G401.6 (cell line): ENCODE data around the gene PCDHGB2.
"Not testable (repeated sequence)": the region's sequence is repeated elsewhere in the genome, so short reads cannot be mapped to it uniquely, and the experiment has no call there.

Source experiments
- FAIRE-seq: peaks from 2 replicates; lab custom pipeline; 2012; peaks lifted over from hg19 to GRCh38; lab: Jason Lieb, UNC

PCDHGB2 gene

DNA sequence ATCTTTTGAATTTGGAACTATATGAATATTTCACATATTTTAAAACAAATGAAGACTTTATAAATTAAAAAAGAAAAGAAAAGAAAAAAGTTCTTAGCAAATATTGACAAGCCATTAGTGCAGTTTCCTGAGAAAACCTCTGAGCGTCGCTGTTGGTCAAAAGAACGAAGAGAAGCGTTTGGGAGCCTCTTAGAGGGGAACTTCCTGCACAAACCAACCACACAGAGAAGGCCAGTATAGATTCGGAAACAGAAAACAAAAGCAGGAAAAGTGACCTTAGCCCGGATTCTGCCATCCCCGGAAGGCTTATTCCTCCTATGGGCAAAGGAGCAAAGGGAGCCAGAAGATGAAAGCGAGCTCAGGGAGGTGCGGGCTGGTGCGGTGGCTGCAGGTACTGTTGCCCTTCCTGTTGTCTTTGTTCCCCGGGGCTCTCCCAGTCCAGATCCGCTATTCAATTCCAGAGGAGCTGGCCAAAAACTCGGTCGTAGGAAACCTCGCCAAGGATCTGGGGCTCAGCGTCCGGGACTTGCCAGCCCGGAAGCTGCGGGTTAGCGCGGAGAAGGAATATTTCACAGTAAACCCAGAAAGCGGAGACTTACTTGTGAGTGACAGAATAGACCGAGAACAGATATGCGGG is at the start of gene PCDHGB2:
PCDHGB2 (plus strand) TSS at position 205 of the 637 bp plus-strand sequence; CDS start at position 347, 142 bp downstream.
- peak; percentile 47 for FAIRE-seq

DNA sequence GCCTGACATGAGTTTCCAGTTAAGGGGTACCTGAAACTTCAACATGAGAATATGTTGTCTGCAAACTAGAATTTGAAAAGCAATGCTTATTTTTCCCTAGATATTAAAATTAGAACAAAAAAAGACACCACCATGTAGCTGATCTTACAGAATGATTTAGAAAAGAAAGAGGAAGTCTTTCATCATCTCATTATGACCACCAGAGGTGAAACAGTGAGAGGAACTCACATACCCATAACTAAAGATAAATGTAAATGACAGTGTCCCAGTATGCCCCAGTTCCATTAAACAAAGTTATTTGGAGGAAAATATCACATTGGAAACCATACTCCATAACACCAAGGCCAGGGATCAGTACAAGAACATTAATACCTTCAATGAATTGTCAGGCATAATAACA is 46.1 kb upstream of the PCDHGB2 start:
- FAIRE-seq, result no peak

DNA sequence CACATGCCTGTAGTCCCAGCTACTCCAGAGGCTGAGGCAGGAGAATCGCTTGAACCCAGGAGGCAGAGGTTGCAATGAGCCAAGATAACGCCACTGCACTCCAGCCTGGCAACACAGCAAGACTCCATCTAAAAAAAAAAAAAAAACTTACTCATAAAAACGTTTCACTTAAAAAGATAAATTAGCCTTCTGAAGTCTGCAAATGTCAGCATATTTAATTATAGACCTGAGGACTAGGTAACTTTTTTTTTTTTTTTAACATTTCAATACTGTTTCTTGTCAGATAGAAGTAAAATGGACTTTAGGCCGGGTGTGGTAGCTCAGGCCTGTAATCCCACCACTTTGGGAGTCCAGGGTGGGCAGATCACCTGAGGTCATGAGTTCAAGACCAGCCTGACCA is 42.8 kb upstream of the PCDHGB2 start:
- FAIRE-seq, result not testable (repeated sequence)

GRCh38 chr5:141319202-141319601 is 40.6 kb upstream of the PCDHGB2 start:
- no peak for FAIRE-seq

DNA sequence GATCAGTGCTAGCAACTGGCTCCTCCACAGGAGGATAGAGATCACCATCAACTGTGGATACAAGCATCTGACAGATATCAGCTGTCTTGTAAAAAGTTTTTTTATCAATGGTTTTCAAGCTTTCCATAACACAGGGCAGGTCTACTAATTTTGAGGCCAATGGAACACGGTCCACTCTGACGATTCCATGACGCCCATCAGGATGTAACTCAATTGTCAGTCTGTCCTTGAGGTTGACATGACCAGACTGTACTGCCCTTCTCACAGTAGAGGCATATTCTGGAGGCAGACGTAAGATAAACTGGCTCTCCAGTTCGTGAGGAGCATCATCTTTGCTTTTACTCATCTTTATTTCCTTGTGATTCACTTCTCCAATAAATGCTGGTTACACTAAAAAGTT is 40.1 kb upstream of the PCDHGB2 start:
- no peak for FAIRE-seq

DNA sequence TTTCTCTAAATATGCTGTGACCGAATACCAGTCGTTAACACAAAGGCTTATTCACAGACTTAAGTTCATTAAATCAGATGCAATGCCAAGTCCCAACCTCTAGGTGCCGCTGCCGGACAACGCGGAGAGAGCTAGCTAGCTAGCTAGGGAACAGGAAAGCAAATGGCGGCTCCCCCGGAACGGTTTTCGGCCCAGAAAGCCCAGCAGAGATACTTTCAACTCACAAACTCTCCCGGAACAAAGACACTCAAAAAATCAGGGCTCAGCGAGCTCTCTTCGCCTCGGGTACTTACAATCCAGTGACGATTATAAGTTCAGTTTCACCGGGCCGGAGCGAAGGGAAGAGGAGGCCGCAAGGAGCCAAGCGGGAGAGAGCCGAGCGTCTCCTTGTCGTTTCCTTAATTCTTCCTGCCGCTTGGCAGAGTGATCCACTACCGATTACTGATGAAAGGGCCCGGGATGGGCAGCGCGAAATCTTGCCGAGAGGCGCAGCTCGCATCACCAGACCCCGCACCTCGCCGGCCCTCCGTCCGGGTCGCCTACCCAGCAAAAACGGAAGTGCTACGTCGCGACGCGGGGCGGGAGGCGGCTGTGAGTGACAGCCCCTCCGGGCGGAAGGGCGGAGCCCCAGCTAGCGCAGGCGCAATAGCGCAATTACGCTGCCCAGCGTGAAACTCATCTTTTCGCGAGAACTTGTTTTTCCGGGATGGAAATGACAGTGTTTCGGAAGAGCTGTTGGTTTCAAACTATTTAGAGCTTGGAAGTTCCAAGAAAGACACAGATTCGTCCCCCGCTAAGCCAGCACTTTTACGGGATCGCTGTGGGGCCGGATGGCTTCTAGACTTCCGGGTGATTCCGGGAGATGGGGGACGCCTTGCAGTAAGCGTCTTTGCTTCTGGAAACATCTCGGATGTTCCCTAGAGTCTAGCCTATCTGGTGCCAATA is 39.3 kb upstream of the PCDHGB2 start, which contains the start of gene TAF7:
TAF7 (minus strand) TSS at position 560 of the 945 bp plus-strand sequence. CDS start 740 bp downstream, outside the sequence.
- peak; percentile 83 for FAIRE-seq

GRCh38 chr5:141322261-141322660 is 37.5 kb upstream of the PCDHGB2 start:
- no peak for FAIRE-seq

GRCh38 chr5:141326088-141326854 is 33.5 kb upstream of the PCDHGB2 start:
- FAIRE-seq, result no peak

DNA sequence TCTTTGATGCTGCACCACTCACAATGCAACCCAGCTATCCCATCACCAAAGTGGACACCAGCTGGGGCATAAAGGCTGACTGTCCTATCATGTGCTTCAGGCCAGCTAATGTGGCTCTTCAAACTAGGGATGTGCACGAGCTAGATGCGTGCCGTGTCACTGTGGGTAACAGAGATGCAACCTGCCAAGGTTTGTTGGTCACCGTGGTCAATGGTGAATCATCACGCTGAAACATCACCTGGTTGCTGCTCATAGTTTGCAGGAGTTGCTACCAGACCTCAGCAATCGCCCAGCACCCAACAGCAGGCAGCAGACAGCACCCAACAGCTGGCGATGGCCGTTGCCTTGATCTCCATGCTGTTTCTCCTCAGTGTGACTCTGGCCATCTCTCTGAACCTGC is 31.6 kb upstream of the PCDHGB2 start:
- no peak for FAIRE-seq

GRCh38 chr5:141330299-141331080 is 29.3 kb upstream of the PCDHGB2 start, which contains the start of gene PCDHGA1:
TSS of gene PCDHGA1 (plus strand) at chr5:141330514.
- FAIRE-seq, result no peak

DNA sequence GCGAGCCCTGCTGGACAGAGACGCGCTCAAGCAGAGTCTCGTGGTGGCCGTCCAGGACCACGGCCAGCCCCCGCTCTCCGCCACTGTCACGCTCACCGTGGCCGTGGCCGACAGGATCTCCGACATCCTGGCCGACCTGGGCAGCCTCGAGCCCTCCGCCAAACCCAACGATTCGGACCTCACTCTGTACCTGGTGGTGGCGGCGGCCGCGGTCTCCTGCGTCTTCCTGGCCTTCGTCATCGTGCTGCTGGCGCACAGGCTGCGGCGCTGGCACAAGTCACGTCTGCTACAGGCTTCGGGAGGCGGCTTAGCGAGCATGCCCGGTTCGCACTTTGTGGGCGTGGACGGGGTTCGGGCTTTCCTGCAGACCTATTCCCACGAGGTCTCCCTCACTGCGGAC is 27.2 kb upstream of the PCDHGB2 start:
- FAIRE-seq, result not testable (repeated sequence)

DNA sequence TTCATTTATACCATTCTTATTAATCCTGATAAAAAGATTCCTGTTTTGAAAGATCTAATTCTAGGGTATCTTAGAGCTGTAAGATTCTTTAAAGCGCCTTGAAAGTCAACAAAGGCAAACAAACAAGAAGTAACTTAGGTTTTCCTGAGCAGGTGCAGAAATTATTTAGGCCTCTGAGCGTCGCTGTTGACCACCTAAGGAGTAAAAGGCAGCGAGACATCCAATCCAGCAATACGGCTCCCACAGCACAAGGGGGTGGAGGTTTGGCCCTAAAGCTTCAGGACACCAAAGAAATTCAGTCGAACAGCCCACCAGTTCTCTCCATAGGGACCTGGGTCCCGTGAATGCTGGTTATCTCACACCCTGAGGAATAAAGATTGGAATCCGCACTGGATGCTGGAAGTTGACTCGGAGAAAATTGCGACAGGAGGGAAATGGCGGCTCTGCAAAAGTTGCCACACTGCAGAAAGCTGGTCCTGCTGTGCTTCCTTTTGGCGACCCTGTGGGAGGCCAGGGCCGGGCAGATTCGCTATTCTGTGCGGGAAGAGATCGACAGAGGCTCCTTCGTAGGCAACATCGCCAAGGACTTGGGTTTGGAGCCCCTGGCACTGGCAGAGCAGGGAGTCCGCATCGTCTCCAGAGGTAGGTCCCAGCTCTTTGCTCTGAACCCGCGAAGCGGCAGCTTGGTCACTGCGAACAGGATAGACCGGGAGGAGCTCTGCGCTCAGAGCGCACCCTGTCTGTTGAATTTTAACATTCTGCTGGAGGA is 21.1 kb upstream of the PCDHGB2 start, which contains the start of gene PCDHGA2:
PCDHGA2 (plus strand) TSS at position 223 of the 769 bp plus-strand sequence.
- no peak for FAIRE-seq

GRCh38 chr5:141340781-141341354 is 18.9 kb upstream of the PCDHGB2 start:
- not testable (repeated sequence) for FAIRE-seq

DNA sequence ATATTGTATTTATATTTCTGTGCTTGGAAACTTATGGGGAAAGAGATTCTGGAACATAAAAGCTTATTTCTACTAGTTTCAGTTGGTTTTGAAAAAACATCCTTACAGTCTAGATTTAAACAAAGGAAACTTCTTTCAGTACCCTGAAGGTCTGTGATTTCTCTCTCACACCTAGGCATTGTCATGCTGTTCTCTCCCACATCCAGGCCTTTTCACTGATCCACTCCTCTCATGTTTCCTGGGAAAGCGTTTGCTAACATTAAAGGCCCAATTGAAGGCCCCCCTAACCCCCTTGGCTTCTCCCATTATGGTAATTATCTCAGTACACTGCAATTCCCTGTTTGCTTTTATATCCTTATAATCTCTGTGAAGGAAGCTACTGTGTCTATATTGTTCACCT is 17.0 kb upstream of the PCDHGB2 start:
- no peak for FAIRE-seq

GRCh38 chr5:141343242-141343952 is 16.4 kb upstream of the PCDHGB2 start, which contains the start of gene PCDHGA3:
TSS of gene PCDHGA3 (plus strand) at chr5:141343829. CDS start at chr5:141344034, 205 bp downstream.
- no peak for FAIRE-seq

DNA sequence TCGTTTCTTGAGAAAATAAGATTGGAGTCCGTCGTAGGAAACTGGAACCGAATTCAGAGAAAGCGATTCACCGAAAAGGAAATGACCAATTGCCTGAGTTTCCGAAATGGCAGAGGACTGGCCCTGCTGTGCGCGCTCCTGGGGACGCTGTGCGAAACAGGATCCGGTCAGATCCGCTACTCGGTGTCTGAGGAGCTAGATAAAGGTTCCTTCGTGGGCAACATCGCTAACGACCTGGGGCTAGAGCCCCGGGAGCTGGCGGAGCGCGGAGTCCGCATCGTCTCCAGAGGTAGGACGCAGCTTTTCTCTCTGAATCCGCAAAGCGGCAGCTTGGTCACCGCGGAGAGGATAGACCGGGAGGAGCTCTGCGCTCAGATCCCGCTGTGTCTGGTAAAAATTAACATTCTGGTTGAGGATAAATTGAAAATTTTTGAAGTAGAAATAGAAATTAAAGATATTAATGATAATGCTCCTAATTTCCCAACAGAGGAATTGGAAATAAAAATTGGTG is 15.8 kb upstream of the PCDHGB2 start:
- FAIRE-seq, result no peak

DNA sequence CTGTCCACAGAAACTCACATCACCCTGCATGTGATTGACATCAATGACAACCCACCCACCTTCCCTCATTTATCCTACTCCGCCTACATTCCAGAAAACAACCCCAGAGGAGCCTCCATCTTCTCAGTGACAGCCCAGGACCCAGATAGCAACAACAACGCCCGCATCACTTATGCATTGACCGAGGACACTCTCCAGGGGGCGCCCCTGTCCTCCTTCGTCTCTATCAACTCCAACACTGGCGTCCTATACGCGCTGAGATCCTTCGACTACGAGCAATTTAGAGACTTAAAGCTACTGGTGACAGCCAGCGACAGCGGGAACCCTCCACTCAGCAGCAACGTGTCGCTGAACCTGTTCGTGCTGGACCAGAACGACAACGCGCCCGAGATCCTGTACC is 14.5 kb upstream of the PCDHGB2 start:
- no peak for FAIRE-seq

- not testable (repeated sequence) for FAIRE-seq
Observed at GRCh38 chr5:141346017-141346416, 13.8 kb upstream of the PCDHGB2 start.

DNA sequence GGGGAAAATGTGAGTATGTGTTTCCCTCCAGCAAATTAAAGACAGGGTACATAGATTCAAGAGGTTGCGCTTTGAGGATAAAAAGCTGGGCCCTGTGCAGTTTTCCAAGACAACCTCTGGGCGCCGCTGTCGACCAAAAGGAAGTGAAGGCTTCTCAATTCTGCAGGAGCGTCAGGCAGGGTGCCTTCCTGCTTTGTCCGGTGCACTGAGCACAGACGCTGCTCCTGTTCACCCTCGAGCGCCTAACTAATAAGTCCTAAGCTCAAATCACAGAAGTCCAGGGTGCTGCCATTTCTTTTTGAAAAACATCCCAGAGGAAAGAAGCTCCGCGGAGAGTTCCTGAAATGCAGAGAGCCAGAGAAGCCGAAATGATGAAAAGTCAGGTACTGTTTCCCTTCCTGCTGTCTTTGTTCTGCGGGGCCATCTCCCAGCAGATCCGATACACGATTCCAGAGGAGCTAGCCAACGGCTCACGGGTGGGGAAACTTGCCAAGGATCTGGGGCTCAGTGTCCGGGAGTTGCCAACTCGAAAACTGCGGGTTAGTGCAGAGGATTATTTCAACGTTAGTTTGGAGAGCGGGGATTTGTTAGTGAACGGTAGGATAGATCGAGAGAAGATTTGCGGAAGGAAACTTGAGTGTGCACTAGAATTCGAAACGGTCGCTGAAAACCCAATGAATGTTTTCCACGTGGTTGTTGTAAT is 9.7 kb upstream of the PCDHGB2 start, which contains the start of gene PCDHGB1:
PCDHGB1 (plus strand) TSS at position 183 of the 703 bp plus-strand sequence; CDS start at position 345, 162 bp downstream.
- FAIRE-seq, result no peak
